Raji (cell line): ENCODE measurements around the gene ARHGAP26.

Experiments
- POLR2A ChIP-seq: IDR thresholded peaks from 2 replicates; pipeline ENCODE4 v1.6.1; 2011; ENCODE audit warnings: low read depth, low read length, control low read depth; ENCODE audit not compliant: insufficient read depth

Gene ARHGAP26

DNA sequence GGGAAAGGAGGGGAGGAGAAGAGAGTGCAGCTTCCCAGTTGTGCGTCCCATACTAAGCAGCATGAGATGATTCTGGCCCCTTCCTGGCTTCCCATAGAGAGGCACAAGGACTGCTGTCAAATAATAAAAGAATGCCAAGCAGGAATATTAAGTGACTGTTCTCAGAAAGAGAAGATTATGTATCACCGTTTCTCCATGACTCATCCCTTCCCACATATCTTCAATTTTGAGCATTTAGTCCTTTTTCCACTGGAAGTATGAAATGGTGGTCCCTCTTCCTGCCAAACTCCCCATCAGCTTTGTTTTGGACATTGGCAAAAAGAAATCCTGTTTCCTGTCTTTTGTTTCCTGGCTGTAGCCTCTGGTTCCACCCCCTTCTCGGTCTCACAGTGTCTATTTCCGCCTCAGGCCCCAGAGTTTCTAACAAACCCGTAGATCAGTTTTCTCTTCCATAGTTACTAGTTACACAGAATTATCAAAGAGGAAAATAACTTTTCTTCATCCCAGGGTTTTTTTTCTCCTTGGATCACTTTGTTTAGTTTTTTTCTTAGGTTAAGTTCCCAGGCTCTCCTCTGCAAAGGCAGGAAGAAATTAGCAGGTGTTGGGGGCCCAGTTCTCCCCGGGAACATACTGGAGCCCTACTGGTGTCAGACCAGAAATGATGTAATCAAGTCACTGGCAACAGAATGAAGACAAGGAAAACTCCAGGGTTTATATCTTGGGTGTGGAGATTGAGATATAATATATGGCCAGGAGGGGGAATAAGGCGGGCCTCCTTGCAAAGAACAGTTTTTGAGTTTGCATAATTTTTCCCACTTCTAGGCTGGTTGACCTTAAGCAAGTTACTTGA is 26.4 kb upstream of the ARHGAP26 start:
- no peak for TF ChIP-seq POLR2A

DNA sequence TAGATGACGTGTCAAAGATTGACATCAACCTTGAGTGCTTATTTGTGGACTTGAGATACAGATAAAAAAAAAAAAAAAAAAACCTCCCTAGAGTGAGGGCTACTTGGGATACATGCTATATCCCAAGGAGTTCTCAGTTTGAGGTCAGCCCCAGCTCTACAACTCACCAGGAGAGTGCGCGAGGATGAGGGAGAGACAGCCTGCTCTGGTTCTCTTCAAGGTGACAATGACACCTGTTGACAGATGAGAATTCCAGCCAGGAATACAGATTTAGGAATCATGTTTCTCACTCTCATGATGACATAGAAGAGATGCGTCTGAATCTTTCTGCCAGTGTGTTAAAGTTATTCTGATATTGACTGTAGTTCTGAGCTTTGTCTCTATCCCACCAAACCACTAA is 24.9 kb upstream of the ARHGAP26 start:
- TF ChIP-seq POLR2A: no peak

- TF ChIP-seq POLR2A: no peak
Observed at GRCh38 chr5:142746532-142747433, 23.4 kb upstream of the ARHGAP26 start.

DNA sequence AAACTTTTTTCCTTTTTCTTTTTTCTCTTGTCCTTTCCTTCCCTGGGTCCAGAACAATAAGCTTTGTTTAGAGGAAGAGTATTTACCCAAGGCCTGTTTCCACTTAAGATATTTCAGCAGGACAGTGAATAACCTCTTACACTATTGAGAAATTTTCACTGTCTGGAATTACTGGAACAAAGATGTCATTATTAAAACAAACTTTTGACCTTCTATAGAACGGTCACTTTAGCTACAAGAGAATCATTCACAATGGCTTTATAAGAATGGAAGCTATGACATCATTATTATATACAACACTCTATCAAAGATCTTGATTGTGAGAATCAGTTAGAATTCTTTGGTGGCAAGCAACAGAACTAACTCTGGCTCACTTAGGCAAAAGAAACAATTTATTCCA is 22.0 kb upstream of the ARHGAP26 start:
- no peak for TF ChIP-seq POLR2A

- no peak for TF ChIP-seq POLR2A
Observed at GRCh38 chr5:142748568-142749249, 21.5 kb upstream of the ARHGAP26 start.

GRCh38 chr5:142749321-142749720 is 20.9 kb upstream of the ARHGAP26 start:
- no peak for TF ChIP-seq POLR2A

DNA sequence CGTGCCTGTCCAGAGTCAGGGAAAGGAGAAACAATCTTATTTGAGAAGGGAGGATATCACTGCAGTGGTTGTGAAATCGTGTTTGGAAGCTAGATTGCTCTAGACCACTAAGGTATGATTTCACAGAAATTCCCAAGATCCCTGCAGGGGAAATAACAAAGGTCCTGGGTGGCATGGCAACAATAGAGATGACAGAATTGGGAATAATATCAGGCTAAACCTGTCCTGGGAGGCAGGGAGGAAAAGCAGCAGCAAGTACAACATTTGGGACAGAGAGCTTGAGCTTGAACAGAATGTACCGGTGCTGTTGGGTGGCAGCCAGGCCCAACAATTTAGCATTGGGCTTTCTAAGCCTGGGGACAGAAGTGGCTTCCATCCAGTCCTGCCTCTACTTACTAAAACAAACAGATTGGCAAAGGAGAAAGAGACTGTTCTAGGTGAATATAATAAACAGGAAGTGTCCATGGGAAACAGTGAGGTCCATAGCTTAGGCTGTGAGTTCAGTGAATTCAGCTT is 17.0 kb upstream of the ARHGAP26 start:
- TF ChIP-seq POLR2A: no peak

- no peak for TF ChIP-seq POLR2A
Observed at GRCh38 chr5:142754031-142754430, 16.1 kb upstream of the ARHGAP26 start.

DNA sequence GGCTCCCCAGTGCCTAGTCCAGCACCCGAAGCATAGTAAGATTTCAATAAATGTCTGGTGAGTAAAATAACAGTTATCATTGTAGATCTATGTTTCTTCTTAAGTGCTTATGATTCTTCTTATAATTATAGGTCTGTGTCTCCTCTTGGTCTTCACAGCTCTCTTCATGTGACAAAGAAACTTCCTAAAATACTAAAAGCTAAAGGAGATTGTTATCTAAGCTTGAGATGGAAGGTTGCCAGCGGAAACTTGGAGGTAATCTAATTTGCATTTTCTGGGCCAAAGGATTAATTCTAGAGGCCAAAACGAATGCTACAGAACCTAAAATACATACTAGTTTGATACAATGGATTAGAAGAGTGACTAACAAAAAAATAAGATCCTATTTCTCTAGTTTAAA is 13.6 kb upstream of the ARHGAP26 start:
- TF ChIP-seq POLR2A: no peak

DNA sequence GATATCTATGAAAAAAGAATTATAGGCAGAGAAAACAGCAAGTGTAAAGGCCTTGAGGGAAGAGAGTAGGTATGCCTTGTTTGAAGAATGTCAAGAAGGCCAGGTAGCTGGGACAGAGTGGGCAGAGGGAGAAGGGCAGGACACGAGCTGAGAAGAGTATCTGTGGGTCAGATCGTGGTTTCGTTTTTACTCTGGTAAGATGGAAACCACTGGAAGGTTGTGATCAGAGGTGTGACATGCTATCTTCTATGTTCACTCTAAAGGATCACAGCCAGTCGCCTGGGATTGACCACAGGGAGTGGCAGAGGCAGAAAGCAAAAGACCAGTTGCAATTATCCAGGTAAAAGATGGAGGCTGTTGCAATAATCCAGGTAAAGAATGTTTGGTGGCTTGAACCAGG is 12.6 kb upstream of the ARHGAP26 start:
- TF ChIP-seq POLR2A: no peak

GRCh38 chr5:142758062-142758795 is 11.9 kb upstream of the ARHGAP26 start:
- TF ChIP-seq POLR2A: no peak

- TF ChIP-seq POLR2A: no peak
Observed at GRCh38 chr5:142758796-142759145, 11.4 kb upstream of the ARHGAP26 start.

- TF ChIP-seq POLR2A: no peak
Observed at GRCh38 chr5:142763701-142764100, 6.5 kb upstream of the ARHGAP26 start.

GRCh38 chr5:142767178-142767577 is 3.0 kb upstream of the ARHGAP26 start:
- TF ChIP-seq POLR2A: no peak

DNA sequence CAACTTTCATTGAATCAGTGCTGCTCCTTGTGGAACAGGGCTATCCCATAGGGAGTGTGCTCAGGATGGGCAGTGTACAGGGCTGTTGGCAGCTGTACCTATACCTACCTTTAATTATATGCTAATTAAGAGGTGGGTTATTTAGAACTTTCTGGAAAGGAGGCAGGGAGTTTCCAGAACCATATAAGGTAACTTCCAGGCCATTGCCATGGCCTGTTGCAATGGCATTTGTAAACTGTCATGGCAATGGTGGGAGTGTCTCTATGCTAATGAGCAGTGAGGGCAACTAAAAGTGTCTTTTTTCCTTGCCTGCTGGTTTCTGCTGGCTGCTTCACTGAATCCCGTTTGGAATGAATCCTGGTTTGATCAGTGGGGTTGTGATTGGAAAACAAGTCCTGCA is 2.3 kb upstream of the ARHGAP26 start:
- TF ChIP-seq POLR2A: no peak

GRCh38 chr5:142769251-142769792 is 855 bp upstream of the ARHGAP26 start:
- TF ChIP-seq POLR2A: no peak
